CD4-positive, alpha-beta T cell treated with Interferon alpha-2 for 1 hour (primary cell): ENCODE data around the gene IQCF2.
"Not testable (repeated sequence)": the region's sequence is repeated elsewhere in the genome, so short reads cannot be mapped to it uniquely, and the experiment has no call there.

Experiments
- DNase-seq, 2 donors: peaks; one replicate each; pipeline ENCODE4 v3.0.0-alpha.2; 2020 to 2022

Gene IQCF2

GRCh38 chr3:51860703-51861665, at the start of gene IQCF2:
TSS of gene IQCF2 (plus strand) at chr3:51861615. CDS start at chr3:51861667, 52 bp downstream.
- DNase-seq = no peak

GRCh38 chr3:51813539-51813938, 47.9 kb upstream of the IQCF2 start:
- no peak for DNase-seq

- no peak for DNase-seq
Observed at GRCh38 chr3:51814034-51814433, 47.4 kb upstream of the IQCF2 start.

GRCh38 chr3:51815614-51816013, 45.8 kb upstream of the IQCF2 start:
- DNase-seq = no peak

- DNase-seq = no peak
Observed at GRCh38 chr3:51816723-51817122, 44.7 kb upstream of the IQCF2 start.

- no peak for DNase-seq
Observed at GRCh38 chr3:51817375-51817774, 44.0 kb upstream of the IQCF2 start.

- DNase-seq = no peak
Observed at GRCh38 chr3:51819151-51819550, 42.3 kb upstream of the IQCF2 start.

GRCh38 chr3:51819709-51820406, 41.6 kb upstream of the IQCF2 start:
- no peak for DNase-seq

- DNase-seq = no peak
Observed at GRCh38 chr3:51828297-51828696, 33.1 kb upstream of the IQCF2 start.

- DNase-seq = no peak
Observed at GRCh38 chr3:51830345-51830744, 31.1 kb upstream of the IQCF2 start.

- no peak for DNase-seq
Observed at GRCh38 chr3:51830836-51831385, 30.5 kb upstream of the IQCF2 start.

- DNase-seq = no peak
Observed at GRCh38 chr3:51836606-51837005, 24.8 kb upstream of the IQCF2 start.

- no peak for DNase-seq
Observed at GRCh38 chr3:51845129-51845528, 16.3 kb upstream of the IQCF2 start.

- not testable (repeated sequence) for DNase-seq
Observed at GRCh38 chr3:51855411-51855810, 6.0 kb upstream of the IQCF2 start.

- DNase-seq = no peak
Observed at GRCh38 chr3:51862886-51863285, 1.5 kb downstream of the IQCF2 start.

GRCh38 chr3:51868896-51869295, 7.5 kb downstream of the IQCF2 start:
- not testable (repeated sequence) for DNase-seq

GRCh38 chr3:51869304-51869703, 7.9 kb downstream of the IQCF2 start:
- no peak for DNase-seq

GRCh38 chr3:51873253-51873766, 11.9 kb downstream of the IQCF2 start:
- DNase-seq = no peak

GRCh38 chr3:51873876-51874275, 12.5 kb downstream of the IQCF2 start:
- no peak for DNase-seq

- no peak for DNase-seq
Observed at GRCh38 chr3:51874411-51874810, 13.0 kb downstream of the IQCF2 start.

- DNase-seq = no peak
Observed at GRCh38 chr3:51874889-51875288, 13.5 kb downstream of the IQCF2 start.

- no peak for DNase-seq
Observed at GRCh38 chr3:51875501-51875900, 14.1 kb downstream of the IQCF2 start, which contains the start of gene IQCF5. TSS of gene IQCF5 (minus strand) at chr3:51875601. CDS start at chr3:51875531, 70 bp downstream.

GRCh38 chr3:51876186-51876585, 14.8 kb downstream of the IQCF2 start:
- no peak for DNase-seq
